Measurements from ENCODE around the gene ARFGAP1.

Gene ARFGAP1

GRCh38 chr20:63277466-63278272 is 5.1 kb downstream of the ARFGAP1 start:
- DNase-seq (ENCODE audit: low read depth in 3 of 3) = no peak

- no peak for DNase-seq (ENCODE audit: low read depth in 3 of 3)
Observed at GRCh38 chr20:63278661-63279060, 6.0 kb downstream of the ARFGAP1 start.

- no peak for DNase-seq (ENCODE audit: low read depth in 3 of 3)
Observed at GRCh38 chr20:63279931-63280330, 7.3 kb downstream of the ARFGAP1 start.

DNA sequence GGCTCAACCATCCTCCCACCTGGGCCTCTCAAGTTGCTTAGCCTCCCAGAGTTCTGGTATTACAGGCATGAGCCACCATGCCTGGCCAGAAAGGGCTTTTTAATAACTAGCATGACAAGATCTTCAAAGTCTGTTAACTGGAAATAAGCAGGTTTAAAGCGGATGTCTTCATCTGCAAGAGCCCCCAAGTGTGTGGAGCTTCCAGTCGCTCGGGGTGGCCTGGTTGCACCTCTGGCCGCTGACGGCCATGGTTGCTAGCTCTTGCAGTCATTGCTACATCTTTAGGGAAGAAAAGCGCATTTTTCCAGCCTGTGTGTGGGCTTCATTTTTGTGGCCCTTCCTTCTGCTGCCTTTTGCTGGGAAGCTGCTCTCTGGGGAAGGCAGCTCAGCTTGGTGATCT is 7.8 kb downstream of the ARFGAP1 start:
- DNase-seq (ENCODE audit: low read depth in 3 of 3) = no peak

- no peak for DNase-seq (ENCODE audit: low read depth in 3 of 3)
Observed at GRCh38 chr20:63280929-63281545, 8.4 kb downstream of the ARFGAP1 start.

- no peak for DNase-seq (ENCODE audit: low read depth in 3 of 3)
Observed at GRCh38 chr20:63281742-63282665, 9.4 kb downstream of the ARFGAP1 start.

GRCh38 chr20:63282946-63283345 is 10.3 kb downstream of the ARFGAP1 start:
- DNase-seq (ENCODE audit: low read depth in 3 of 3) = no peak

- no peak for DNase-seq (ENCODE audit: low read depth in 3 of 3)
Observed at GRCh38 chr20:63283397-63284082, 10.9 kb downstream of the ARFGAP1 start.

GRCh38 chr20:63284083-63284440 is 11.4 kb downstream of the ARFGAP1 start:
- DNase-seq (ENCODE audit: low read depth in 3 of 3) = no peak

GRCh38 chr20:63284544-63284949 is 11.9 kb downstream of the ARFGAP1 start:
- no peak for DNase-seq (ENCODE audit: low read depth in 3 of 3)

DNA sequence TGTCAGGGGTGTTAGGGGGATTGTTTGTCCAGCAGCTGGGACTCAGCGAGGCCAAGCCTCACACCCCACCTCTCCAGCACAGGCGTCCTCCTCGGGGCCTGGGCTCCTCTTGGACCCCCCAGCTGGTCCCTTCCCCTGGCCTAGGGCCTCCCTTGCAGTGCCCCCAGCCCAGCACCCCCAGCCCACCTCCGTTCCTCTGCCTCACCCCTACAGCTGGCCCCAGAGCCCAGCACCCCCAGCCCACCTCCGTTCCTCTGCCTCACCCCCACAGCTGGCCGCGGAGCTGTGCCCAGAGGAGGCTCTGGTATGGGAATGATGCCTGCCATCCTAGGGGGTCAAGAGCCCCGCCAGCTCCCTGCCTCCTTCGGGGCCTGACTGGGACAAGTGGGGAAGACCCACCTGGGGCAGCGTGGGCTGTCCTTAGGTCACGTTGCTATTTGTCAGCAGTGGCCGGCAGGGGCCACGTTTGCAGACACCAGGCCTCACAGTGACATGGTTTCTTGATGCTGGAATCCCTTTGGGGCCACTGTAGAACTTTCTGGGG is 12.4 kb downstream of the ARFGAP1 start:
- no peak for DNase-seq (ENCODE audit: low read depth in 3 of 3)

DNA sequence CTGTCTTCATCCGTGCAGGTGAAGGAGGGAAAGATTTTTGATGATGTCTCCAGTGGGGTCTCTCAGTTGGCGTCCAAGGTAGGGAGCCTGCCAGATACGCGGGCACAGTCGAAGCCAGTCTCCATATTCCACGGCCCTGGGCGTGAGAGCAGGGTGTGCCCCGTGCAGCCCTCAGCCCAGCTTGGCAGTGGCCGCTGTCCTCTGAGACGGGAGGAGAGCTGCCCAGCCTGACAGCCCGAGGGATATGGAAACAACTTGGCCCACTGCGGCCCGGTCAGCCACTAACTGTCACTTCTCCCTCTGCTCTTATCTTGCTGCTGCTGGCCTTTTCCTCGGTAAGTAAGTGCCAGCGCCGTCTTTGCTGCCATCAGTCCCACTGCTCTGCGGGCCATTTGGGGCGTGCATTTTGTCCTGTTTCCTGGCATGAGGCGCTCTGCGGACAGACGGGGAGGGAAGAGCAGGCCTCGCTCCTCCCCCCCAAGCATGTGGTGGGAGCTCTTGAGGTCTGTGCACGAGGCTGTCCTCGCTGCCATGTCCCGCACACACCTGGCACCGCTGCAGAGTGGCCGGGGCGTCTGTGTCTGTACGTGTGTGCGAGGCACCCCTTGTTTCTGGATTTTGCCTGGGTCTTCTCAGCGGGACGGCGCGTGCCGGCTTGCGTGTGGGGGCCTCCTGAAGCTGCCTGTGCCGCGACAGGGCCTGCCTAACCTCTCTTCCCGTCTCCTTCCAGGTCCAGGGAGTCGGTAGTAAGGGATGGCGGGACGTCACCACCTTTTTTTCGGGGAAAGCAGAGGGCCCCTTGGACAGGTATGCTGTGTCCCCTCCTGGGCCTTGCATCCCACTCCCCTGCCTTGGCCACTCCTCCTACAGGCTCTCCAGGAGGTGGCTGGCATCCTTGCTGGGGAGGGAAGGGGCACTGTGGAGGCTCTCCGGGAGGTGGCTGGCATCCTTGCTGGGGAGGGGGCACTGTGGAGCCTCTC is 13.3 kb downstream of the ARFGAP1 start:
- no peak for DNase-seq (ENCODE audit: low read depth in 3 of 3)

DNA sequence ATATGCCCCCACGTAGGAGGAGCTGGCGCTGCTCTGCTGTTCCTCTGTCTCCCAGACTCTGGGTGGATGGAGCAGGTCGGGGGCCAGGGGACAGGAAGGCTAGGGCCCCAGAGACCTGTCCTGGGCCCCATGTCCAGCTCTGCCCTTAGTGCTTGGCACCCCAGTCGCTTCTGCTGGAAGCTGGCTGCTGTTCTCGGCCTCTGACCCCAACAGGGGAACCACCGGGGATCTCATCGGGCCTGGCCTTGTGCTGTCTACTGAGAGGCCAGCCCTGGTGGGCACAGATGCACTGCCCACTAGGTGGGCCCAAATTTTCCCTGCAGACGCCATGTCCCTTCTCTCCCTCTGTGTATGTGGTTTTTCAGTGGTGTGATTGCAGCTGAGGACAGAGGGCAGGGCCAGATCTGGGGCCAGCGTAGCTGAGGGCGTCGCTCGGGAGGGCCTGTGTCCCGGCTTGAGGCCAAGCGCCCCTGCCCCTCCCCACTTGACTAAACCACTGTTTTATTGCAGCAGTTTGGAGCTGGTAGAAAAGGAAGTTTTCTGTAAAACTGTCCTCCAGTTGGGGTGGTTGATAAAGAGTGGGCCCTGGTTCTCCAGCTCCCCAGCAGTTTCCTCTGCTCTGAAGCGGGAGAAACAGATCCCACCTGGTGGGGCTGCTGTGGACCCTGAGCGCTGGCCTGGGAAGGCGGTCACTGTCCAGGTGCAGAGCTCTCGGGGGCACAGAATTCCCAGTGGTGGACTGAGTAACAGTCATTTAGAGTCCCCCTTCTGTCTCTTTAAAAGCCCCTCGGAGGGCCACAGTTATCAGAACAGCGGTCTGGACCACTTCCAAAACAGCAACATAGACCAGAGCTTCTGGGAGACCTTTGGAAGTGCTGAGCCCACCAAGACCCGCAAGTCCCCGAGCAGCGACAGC is 14.4 kb downstream of the ARFGAP1 start:
- no peak for DNase-seq (ENCODE audit: low read depth in 3 of 3)

DNA sequence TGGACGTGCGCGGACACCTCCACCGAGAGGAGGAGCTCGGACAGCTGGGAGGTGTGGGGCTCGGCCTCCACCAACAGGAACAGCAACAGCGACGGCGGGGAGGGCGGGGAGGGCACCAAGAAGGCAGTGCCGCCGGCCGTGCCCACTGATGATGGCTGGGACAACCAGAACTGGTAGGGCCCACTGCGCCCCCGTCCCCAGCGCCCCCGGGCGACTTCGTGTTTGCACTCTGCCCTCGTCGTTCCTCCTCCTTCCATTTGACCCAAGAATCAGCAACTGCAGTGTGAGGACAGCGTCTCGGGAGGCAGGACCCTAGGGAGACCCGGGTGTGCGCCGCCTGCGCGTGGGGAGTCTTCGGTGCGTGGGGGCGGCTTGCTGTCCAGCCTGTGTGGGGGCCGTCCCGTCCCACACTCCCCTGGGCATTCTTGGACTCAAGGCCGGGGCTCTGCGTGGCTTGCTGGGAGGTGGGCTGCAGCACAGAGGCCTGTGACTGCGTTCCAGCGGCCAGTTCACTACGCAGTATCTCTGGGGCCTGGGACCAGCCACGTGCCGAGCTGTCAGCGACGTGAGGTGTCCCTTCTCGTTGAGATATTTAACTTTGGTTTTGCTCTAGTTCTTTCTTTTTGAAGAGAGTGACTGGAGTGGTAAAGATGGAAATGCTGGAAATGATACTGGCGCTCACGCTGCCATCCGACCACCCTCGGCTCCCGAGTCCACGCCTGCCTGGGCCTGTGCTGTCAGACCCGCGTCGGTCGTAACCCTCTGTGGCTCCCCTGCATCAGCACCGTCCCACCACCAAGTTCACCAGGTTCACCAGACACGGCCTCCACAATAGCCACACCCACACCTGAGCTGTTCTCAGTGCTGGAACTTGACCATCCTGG is 15.3 kb downstream of the ARFGAP1 start:
- no peak for DNase-seq (ENCODE audit: low read depth in 3 of 3)

DNA sequence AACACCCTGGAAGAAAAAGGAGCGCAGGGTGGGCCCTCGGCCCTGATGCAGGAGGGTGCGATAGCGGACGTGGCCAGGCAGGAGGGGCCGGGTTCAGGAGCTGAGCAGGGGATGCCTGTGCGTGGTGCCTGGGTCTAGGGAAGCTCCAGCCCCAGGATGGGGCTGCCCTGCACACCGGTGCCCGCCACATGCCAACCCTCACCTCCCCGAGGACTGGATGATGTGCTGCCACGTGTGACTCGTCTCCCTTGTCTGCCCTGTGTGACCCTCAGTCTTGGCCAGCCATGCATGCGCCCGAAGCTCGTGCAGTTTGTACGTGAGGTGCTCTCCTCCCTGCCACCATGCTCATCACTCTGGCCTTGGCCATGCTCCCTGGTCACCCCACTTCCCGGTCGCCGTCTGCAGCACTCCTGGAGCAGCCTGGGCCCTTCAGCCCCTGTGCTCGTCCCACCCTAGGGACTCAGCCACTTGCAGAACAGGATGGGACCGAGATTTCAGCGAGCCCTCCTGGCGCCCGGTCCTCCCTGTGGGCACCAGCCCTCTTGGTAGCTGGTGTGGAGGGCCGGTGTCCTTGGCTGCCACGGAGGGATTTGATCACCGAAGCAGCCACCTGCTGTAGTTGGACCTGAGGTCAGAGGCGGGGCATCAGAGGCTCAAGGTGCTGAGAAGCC is 16.1 kb downstream of the ARFGAP1 start:
- no peak for DNase-seq (ENCODE audit: low read depth in 3 of 3)

DNA sequence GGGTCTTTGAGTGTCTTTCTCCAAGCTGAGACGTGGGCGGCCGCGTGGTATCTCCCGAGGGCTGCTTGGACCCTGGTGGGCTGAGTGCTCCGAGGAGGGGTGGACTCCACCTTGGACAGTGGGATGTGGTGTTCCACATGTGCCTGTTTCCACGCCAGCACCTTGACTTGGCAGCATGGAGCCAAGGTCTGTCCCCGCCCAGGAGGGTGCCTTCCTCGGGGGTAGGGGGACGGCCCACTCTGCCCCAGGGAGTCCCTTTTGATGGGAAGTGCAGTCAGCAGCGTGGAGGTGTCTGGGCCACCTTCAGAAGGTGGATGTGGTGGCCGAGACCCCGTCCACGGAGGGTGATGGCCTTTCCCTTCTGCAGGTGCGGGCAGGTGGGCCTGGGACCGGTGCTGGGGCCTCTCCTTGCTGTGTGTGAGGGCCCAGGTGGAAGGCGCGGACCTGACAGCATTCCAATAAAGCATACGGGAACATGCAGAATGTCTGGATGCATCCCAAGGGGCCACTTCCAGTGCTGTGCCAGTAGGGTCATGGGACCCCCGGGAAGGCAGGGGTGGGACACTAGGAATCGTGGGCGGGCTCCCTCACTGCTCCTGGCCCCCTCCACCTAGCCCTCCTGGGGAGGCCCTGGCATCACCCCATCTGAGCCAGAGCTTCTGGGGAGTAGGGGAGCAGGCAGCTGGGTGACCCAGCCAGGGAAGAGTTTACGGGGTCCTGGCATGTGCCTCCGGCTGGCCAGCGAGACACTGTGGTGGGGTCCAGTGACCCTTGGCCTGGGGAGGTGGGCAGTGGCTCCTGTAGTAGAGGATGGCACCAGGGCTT is 16.9 kb downstream of the ARFGAP1 start:
- no peak for DNase-seq (ENCODE audit: low read depth in 3 of 3)

GRCh38 chr20:63290136-63290676 is 17.6 kb downstream of the ARFGAP1 start:
- DNase-seq (ENCODE audit: low read depth in 3 of 3) = no peak
